Kidney (tissue), 14 donors: ENCODE results near the gene KRTAP6-2. TPM values are rescaled to one million over a fixed set of nuclear protein-coding genes. Genes with fewer than 3 reads are reported as not detected.

Experiments used
- DNase-seq, 5 donors: peaks; one replicate each; pipeline ENCODE4 v3.0.0-alpha.2; 2013 to 2020
- FAIRE-seq: peaks from 2 replicates; lab custom pipeline; 2012; peaks lifted over from hg19 to GRCh38; lab: Jason Lieb, UNC
- H3K27ac ChIP-seq, 2 donors: one replicate each; pipeline ENCODE4 v1.7.0; 2013; ENCODE audit warnings: low read depth in 2 of 2, low read length in 2 of 2, inconsistent platforms in 1 of 2
- H3K27me3 ChIP-seq: one replicate; pipeline ENCODE4 v1.7.1; 2013; ENCODE audit warnings: low read length, inconsistent platforms; ENCODE audit not compliant: control insufficient read depth, insufficient read depth
- H3K36me3 ChIP-seq, 3 donors: one replicate each; pipeline versions ENCODE4 v1.7.0 to v1.7.1; 2013; ENCODE audit warnings: low read length in 3 of 3, control low read depth in 1 of 3, inconsistent platforms in 1 of 3; ENCODE audit not compliant: insufficient read depth in 3 of 3, control insufficient read depth in 2 of 3
- H3K4me1 ChIP-seq, 3 donors: one replicate each; pipeline versions ENCODE4 v1.7.0 to v1.7.1; 2013; ENCODE audit warnings: low read length in 3 of 3, inconsistent platforms in 1 of 3, low read depth in 1 of 3; ENCODE audit not compliant: control insufficient read depth in 2 of 3, insufficient read depth in 2 of 3
- H3K4me3 ChIP-seq, 3 donors: one replicate each; pipeline versions ENCODE4 v1.7.0 to v1.8.1; 2013; ENCODE audit warnings: low read length in 3 of 3, control low read depth in 1 of 3, inconsistent platforms in 1 of 3
- H3K9ac ChIP-seq, 3 donors: one replicate each; pipeline versions ENCODE4 v1.7.0 to v1.7.1; 2013; ENCODE audit warnings: low read length in 3 of 3, control low read depth in 1 of 3, inconsistent platforms in 1 of 3
- H3K9me3 ChIP-seq, 3 donors: one replicate each; pipeline versions ENCODE4 v1.7.0 to v1.7.1; 2013; ENCODE audit warnings: low read length in 3 of 3, control low read depth in 1 of 3, inconsistent platforms in 1 of 3; ENCODE audit not compliant: control insufficient read depth in 2 of 3, insufficient read depth in 1 of 3
- CTCF ChIP-seq: IDR thresholded peaks from 3 replicates; pipeline ENCODE4 v1.5.1; 2012; ENCODE audit warnings: mild to moderate bottlenecking, moderate library complexity, borderline replicate concordance; ENCODE audit not compliant: insufficient read depth; ENCODE audit errors: extremely low read depth
- intact Hi-C: fragments of 100-400 bp; cut with DNase I; formaldehyde crosslinking; loops from one replicate; pipeline ENCODE4 v1.11.1; 2022
- polyA plus RNA-seq: library from polyadenylated mRNA; stranded (reverse); fragments of 350-450 nt; fragmentation: Illumina TruSeq; extraction: RNeasy Lipid Tissue Mini Kit (QIAGEN cat#74804); gene quantifications from one replicate; pipeline ENCODE4 v1.2.3, GENCODE V29; 2014; ENCODE audit warnings: low read depth, low replicate concordance; ENCODE audit not compliant: insufficient read depth
- total RNA-seq: library from RNA; stranded (reverse); fragmentation: NEBNext Ultra II Directional; extraction: Animal tissue kit (Norgen Biotek cat#: 25700); gene quantifications from one replicate; pipeline ENCODE4 v1.2.1, GENCODE V29; 2021
- donor health status: control.
- donor health status: control.
- donor health status: control.
- donor health status: control.
- donor health status: control.
- donor health status: DM: yes; HTN: yes; CAD: no.
- donor health status: Normal renal cell carcinoma (clear cell type).

Gene KRTAP6-2
- total and polyA plus RNA-seq, 2 donors from 2014 or later = not detected

DNA sequence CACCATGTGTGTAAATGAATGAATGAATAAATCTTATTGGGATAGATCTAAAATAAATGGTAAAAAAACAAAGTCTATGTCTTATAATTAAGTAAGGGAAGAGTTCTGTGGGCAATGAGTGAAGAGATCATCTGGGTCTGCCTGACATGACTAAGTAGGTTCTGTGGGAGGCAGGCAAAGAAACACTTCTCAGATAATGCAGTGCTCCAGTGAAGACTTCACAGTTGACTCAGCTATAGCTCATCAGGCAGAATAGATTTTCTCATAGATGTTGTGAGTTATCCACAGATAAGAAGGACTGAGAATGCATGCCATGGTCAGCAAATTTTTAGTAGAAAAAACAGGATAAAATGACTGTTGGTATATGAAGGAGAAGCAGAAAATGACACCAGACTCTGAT is 20.9 kb downstream of the KRTAP6-2 start:
- no peaks in the 10 kb centered on the region for H3K27me3 ChIP-seq
- H3K9ac ChIP-seq = no peak overlapping the region
- intact Hi-C loops = no loop called here
- H3K4me1 ChIP-seq = no peaks in the 10 kb centered on the region
- H3K36me3 ChIP-seq = no peaks in the 10 kb centered on the region
- H3K9me3 ChIP-seq = no peaks in the 10 kb centered on the region
- no peak for DNase-seq
- H3K4me3 ChIP-seq = no peak overlapping the region
- H3K27ac ChIP-seq = no peak overlapping the region
- FAIRE-seq = no peak
- TF ChIP-seq CTCF = no peak

- H3K9ac ChIP-seq = no peak overlapping the region
- intact Hi-C loops = no loop called here
- no peak overlapping the region for H3K4me3 ChIP-seq
- H3K36me3 ChIP-seq = no peaks in the 10 kb centered on the region
- H3K27ac ChIP-seq = no peak overlapping the region
- DNase-seq = no peak
- no peaks in the 10 kb centered on the region for H3K9me3 ChIP-seq
- H3K4me1 ChIP-seq = no peaks in the 10 kb centered on the region
- no peaks in the 10 kb centered on the region for H3K27me3 ChIP-seq
- no peak for TF ChIP-seq CTCF
- FAIRE-seq = no peak
These were observed 31.1 kb downstream of the KRTAP6-2 start for GRCh38 chr21:30567617-30568016.

DNA sequence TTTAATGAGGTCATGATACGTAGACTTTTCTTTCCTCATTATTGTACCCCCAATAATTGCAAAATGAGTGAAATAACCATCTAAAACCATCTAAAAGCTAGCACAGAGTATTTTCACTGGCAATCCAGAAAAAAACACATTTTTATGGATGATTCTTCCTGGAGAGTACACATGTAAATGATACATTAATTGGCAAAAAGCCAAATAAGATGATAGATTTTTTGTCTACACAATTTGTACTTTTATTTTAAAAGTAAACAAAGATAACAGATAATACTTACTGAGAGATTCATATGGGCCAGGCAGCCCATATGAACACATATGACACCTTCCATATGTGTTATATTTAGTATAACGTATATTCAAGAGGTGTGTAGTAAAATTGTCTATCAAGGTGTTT is 35.1 kb downstream of the KRTAP6-2 start:
- TF ChIP-seq CTCF = no peak
- H3K9me3 ChIP-seq = no peaks in the 10 kb centered on the region
- no peak for FAIRE-seq

GRCh38 chr21:30563072-30563471 is 35.6 kb downstream of the KRTAP6-2 start:
- H3K36me3 ChIP-seq = no peaks in the 10 kb centered on the region
- intact Hi-C loops = no loop called here
- no peaks in the 10 kb centered on the region for H3K27me3 ChIP-seq
- TF ChIP-seq CTCF = no peak
- FAIRE-seq (no peak), DNase-seq (no peak)
- no peak overlapping the region for H3K27ac ChIP-seq
- H3K9me3 ChIP-seq = no peaks in the 10 kb centered on the region
- no peak overlapping the region for H3K9ac ChIP-seq
- no peaks in the 10 kb centered on the region for H3K4me1 ChIP-seq
- no peak overlapping the region for H3K4me3 ChIP-seq

More for the DNA sequence above, 35.1 kb downstream of the KRTAP6-2 start:
- no peaks in the 10 kb centered on the region for H3K36me3 ChIP-seq
- no peak overlapping the region for H3K4me3 ChIP-seq
- no peak overlapping the region for H3K27ac ChIP-seq
- H3K9ac ChIP-seq = no peak overlapping the region
- no peak for DNase-seq
- intact Hi-C loops = no loop called here
- no peaks in the 10 kb centered on the region for H3K27me3 ChIP-seq
- no peaks in the 10 kb centered on the region for H3K4me1 ChIP-seq
